IPS-15b (cell line): ENCODE results near the gene ABCB6.

Source experiments
- H3K27me3 ChIP-seq: one replicate; pipeline ENCODE4 v1.6.1; 2013; ENCODE audit warnings: low read length; ENCODE audit not compliant: control insufficient read depth, insufficient read depth
- H3K36me3 ChIP-seq: one replicate; pipeline ENCODE4 v1.6.1; 2013; ENCODE audit warnings: low read length; ENCODE audit not compliant: control insufficient read depth, insufficient read depth
- H3K4me1 ChIP-seq: one replicate; pipeline ENCODE4 v1.6.1; 2013; ENCODE audit warnings: mild to moderate bottlenecking, low read length; ENCODE audit not compliant: control insufficient read depth, insufficient read depth
- H3K4me3 ChIP-seq: one replicate; pipeline ENCODE4 v1.5.1; 2013; ENCODE audit warnings: low read depth, low read length
- H3K9ac ChIP-seq: one replicate; pipeline ENCODE4 v1.6.1; 2013; ENCODE audit warnings: low read depth, mild to moderate bottlenecking, low read length
- H3K9me3 ChIP-seq: one replicate; pipeline ENCODE4 v1.6.1; 2013; ENCODE audit warnings: mild to moderate bottlenecking, low read length; ENCODE audit not compliant: control insufficient read depth, insufficient read depth

The ABCB6 gene

DNA sequence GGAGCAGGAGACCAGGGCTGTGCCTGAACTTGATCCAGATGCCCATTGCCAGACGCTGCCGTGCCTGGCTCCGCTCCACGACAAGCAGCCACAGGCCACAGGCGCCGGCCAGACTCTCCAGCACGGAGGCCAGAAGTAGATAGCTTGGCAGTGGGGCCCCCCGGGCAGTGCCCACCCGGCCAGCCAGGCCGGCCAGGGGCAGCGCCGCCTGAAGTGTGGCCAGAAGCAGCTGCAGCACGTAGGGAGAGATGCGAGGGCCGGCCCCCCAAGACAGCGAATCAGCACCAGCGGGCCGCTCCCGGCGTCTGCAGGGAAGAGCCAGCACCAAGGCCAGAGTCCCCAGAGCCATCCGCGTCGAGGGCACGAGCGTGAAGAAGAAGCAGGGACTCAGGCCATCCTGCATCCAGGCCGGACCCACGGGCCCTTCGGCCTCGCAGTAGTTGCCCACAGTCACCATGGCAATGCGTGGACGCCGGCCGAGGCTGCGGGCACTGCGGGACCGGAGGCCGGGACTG lies 484 bp downstream of the ABCB6 start:
- Histone ChIP-seq H3K4me3 (peak overlapping the region; percentile 79), H3K9me3 (no peaks in the 10 kb centered on the region), H3K9ac (no peak overlapping the region), H3K36me3 (peaks cover 9% of the 10 kb centered on the region), H3K4me1 (peaks cover 5% of the 10 kb centered on the region), H3K27me3 (no peaks in the 10 kb centered on the region)

DNA sequence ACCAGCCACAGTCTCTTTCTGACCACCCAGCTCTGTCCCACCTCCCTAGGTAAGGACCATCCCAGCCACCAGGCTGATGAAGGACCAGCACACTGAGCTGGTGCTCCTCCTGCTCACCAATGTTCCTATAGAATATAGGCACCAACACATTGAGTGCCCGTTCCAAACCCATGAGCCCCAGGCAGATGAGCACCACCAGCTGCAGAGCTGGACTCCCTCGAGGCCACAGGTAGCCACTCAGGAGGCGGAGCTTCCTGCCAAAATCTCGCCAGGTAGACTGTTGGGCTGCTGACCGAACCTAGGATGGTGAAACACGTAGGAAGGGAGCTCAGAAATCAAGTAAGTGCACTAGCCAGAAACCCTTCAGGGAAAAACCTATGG lies 2.2 kb downstream of the ABCB6 start:
- H3K4me3 ChIP-seq: peak overlapping the region; percentile 13
- H3K9me3 ChIP-seq: no peaks in the 10 kb centered on the region
- peaks cover 5% of the 10 kb centered on the region for H3K4me1 ChIP-seq
- H3K36me3 ChIP-seq: peaks cover 11% of the 10 kb centered on the region
- no peaks in the 10 kb centered on the region for H3K27me3 ChIP-seq
- H3K9ac ChIP-seq: no peak overlapping the region

DNA sequence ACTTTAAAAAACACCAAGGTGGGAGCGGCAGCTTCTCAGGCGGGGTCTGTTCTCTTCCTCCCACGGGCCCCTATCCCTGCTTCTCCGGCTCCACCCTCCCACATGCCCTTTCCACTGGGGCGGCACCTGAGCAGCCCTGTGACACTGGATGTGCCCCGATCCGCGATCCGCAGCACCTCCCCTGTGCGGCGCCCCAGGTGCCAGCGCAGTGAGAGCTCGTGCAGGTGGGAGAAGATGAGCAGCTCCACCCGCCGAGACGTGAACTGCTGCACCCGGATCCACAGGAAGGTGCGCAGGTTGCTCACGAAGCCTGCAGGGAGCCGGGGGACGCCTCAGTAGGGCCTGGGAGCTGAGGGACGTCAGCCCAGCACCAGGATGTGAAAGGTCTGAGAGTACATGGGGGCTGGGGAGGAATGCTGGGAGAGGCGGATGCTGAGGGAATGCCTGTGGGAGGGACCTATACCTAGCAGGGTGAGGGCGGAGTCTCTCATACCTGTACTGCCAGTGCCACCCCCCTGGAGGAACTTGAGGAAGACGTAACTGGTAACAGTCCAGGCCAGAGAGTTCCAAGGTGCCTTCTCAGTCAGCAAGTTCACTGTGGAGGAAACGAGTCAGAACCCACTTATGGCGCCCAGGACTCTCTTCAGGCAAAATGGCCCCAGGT lies 2.8 kb downstream of the ABCB6 start:
- H3K4me1 ChIP-seq: peaks cover 5% of the 10 kb centered on the region
- no peak overlapping the region for H3K9ac ChIP-seq
- H3K9me3 ChIP-seq: no peaks in the 10 kb centered on the region
- H3K27me3 ChIP-seq: no peaks in the 10 kb centered on the region
- H3K4me3 ChIP-seq: peak overlapping the region; percentile 13
- H3K36me3 ChIP-seq: peaks cover 11% of the 10 kb centered on the region

DNA sequence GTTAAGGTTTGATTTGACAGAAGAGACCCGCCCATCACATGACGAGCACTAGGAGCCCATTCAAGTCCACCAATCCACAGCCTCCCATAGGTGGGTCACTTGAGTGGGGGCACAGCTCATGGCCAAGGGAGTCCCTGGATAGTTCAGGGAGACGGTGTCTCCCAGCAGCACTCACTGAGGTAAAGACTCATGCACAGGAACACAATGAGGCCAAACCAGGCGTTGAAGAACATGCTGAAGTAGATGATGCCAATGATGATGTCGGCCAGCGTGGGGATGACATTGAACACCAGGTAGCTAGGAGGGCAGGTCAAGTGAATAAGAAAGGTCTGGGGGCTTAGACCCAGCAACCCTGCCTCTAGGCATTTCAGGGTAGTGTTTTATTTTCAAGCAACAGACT lies 4.0 kb downstream of the ABCB6 start:
- Histone ChIP-seq H3K9me3 (no peaks in the 10 kb centered on the region), H3K4me1 (peaks cover 5% of the 10 kb centered on the region), H3K4me3 (no peak overlapping the region), H3K27me3 (no peaks in the 10 kb centered on the region), H3K9ac (no peak overlapping the region), H3K36me3 (peaks cover 20% of the 10 kb centered on the region)

GRCh38 chr2:219214141-219214540 lies 4.6 kb downstream of the ABCB6 start:
- Histone ChIP-seq H3K36me3 (peaks cover 23% of the 10 kb centered on the region), H3K9ac (no peak overlapping the region), H3K4me3 (no peak overlapping the region), H3K4me1 (peaks cover 3% of the 10 kb centered on the region), H3K9me3 (no peaks in the 10 kb centered on the region), H3K27me3 (no peaks in the 10 kb centered on the region)

- Histone ChIP-seq H3K9me3 (no peaks in the 10 kb centered on the region), H3K4me1 (peaks cover 2% of the 10 kb centered on the region), H3K9ac (no peak overlapping the region), H3K27me3 (no peaks in the 10 kb centered on the region), H3K4me3 (no peak overlapping the region), H3K36me3 (peaks cover 29% of the 10 kb centered on the region)
These were observed 5.2 kb downstream of the ABCB6 start for GRCh38 chr2:219213486-219214071.

DNA sequence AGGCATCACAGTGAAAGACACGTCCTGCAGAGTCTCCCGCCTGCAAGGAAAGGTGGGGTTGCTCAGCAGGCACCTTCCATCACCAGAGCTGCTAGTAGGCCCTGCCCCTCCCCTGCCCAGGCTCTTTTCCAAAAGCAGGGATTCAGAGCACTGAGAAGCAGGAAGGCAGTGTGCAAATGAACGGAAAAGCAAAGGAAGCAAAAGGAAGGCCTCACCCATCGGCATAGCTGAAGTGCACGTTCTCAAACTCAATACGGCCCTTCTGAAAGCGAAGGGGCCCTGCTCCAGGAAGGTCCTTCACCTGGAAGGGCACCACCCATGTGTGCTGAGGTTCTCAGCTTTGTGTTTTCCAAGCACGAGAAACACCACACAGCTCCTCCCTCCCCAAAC lies 5.7 kb downstream of the ABCB6 start:
- Histone ChIP-seq H3K27me3 (no peaks in the 10 kb centered on the region), H3K36me3 (peaks cover 29% of the 10 kb centered on the region), H3K9ac (no peak overlapping the region), H3K9me3 (no peaks in the 10 kb centered on the region), H3K4me3 (no peak overlapping the region), H3K4me1 (peaks cover 2% of the 10 kb centered on the region)

DNA sequence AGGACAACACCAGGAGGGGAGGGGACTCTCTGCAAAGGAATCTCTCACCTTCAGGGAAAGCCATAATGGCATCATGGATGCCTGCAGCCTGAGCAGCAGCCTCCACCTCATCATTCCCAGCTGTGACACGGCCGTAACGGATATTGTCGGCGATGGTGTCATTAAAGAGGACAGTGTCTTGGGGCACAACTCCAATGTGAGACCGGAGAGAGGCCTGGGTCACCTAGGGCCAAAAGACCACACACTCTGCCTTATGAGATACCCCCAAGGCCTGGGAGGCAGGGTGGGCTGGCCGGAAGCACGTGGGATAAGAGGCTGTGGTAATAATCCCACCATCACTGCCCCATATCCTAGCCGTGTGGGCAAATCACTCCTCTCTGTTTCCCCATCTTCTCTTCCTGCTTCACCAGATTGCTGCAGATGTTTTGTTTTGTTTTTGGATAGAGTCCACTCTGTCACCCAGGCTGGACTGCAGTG lies 7.8 kb downstream of the ABCB6 start:
- Histone ChIP-seq H3K27me3 (no peaks in the 10 kb centered on the region), H3K4me1 (peaks cover 5% of the 10 kb centered on the region), H3K9me3 (no peaks in the 10 kb centered on the region), H3K4me3 (no peak overlapping the region), H3K36me3 (peaks cover 29% of the 10 kb centered on the region), H3K9ac (no peak overlapping the region)

DNA sequence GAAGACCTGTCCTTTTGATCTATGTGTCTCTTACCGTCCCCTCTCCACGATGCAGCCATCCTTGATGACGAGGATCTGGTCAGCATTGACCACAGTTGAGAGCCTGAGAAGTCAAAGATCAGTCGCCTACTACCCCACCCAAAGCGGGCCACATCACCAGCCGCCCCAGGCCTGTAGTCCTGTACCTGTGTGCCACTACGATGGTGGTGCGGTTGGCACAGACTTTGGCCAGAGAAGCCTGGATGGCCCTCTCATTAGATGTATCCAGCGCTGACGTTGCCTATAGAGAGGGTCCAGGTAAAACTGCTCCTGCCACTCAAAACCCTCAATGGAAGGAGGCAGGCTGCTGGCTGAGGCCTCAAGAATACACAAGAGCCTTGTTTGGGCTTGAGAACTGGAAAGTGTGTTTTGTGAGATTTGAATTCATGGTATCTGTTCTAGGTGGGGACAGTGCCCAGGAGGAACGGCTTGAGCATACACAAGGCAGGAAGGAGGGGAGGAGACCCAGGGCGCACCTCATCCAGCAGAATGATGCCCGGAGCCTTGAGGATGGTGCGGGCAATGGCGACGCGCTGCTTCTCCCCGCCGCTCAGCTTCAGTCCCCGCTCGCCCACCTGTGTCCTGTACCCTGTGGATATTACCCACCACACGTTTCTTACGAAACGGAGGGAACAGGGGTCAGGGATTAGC lies 8.4 kb downstream of the ABCB6 start:
- Histone ChIP-seq H3K9me3 (no peaks in the 10 kb centered on the region), H3K27me3 (no peaks in the 10 kb centered on the region), H3K4me1 (peaks cover 5% of the 10 kb centered on the region), H3K36me3 (peaks cover 29% of the 10 kb centered on the region), H3K9ac (no peak overlapping the region), H3K4me3 (no peak overlapping the region)

DNA sequence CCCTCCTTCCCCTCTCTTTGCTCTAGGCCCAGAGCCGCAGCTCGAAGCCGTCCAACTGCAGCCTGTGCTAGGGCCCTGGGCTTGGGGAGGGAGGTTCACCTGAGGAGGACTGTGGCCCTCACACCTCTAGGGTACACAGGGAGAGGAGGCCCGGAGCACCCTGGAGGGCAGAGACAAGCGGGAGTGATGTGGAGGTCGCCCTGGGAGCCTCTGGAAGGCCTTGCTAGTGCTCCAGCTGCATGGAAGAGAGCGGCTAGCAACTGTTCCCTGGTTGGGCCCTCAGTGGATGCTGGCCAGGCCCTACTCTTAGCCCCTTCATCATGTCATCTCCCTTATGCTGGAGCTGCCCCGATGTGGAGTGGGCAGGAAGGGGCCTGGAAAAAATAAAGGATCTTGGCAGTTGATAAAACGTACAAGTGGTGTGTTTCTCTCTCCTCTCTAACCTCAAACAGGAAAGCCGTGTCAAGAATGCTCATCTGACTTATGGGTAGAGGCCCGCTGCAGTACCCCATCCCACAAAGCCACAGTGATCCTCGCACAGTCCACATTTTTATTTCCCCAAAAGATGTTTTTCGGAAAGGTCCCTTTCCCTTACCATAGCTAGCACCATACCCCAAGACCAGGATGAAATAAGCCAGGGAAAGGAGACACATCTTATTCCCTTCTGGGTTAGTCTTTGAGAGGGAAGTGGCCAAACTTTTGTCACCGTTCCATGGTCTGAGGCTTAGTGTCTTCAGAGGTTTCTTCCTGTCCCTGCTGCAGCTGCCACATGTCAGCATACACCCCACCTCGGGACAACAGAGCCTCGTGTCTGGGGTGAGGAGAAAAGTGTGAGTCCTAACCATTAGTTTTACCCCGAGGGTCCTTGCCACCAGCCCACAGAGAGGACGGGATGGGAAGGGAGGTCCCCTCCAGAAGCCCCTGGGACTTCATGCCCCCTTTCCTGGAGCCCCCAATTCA lies 9.2 kb downstream of the ABCB6 start:
- Histone ChIP-seq H3K9ac (no peak overlapping the region), H3K27me3 (no peaks in the 10 kb centered on the region), H3K4me1 (peaks cover 5% of the 10 kb centered on the region), H3K4me3 (no peak overlapping the region), H3K9me3 (no peaks in the 10 kb centered on the region), H3K36me3 (peaks cover 28% of the 10 kb centered on the region)
